Activated CD8-positive, alpha-beta memory T cell treated with anti-CD3 and anti-CD28 coated beads for 36 hours (primary cell): ENCODE results near the gene COL19A1. TPM values are rescaled to one million over a fixed set of nuclear protein-coding genes. Genes with fewer than 3 reads are reported as not detected.

Experiments used
- CTCF ChIA-PET: fragments of 350-600 bp; sonication (Branson Sonifier 250); formaldehyde crosslinking; loops from one replicate; lab custom pipeline; 2021; ENCODE audit warnings: antibody characterized with exemption; lab: Charles Lee
- POLR2A ChIA-PET: fragments of 350-600 bp; sonication (Branson Sonifier 250); formaldehyde crosslinking; loops from one replicate; lab custom pipeline; 2021; ENCODE audit warnings: antibody characterized with exemption; lab: Charles Lee
- total RNA-seq, 2 experiments: library from RNA; stranded (reverse); gene quantifications; one replicate each; pipeline ENCODE4 v1.2.3, GENCODE V29; 2021

The COL19A1 gene
- total RNA-seq, 2 experiments from 2014 or later = 0.30 to 0.52 TPM

- POLR2A ChIA-PET = no interaction called here
- CTCF ChIA-PET = no interaction called here
These were observed 275.7 kb downstream of the COL19A1 start for GRCh38 chr6:70142034-70142433.

GRCh38 chr6:70145178-70145577 is 278.8 kb downstream of the COL19A1 start:
- CTCF ChIA-PET = no interaction called here
- POLR2A ChIA-PET = no interaction called here

- ChIA-PET POLR2A (no interaction called here), CTCF (no interaction called here)
These were observed 282.9 kb downstream of the COL19A1 start for GRCh38 chr6:70149209-70149788.

GRCh38 chr6:70150521-70150920 is 284.2 kb downstream of the COL19A1 start:
- CTCF ChIA-PET = no interaction called here
- POLR2A ChIA-PET = no interaction called here

GRCh38 chr6:70151616-70152015 is 285.3 kb downstream of the COL19A1 start:
- POLR2A ChIA-PET = no interaction called here

GRCh38 chr6:70152786-70153185 is 286.4 kb downstream of the COL19A1 start:
- ChIA-PET POLR2A (no interaction called here), CTCF (no interaction called here)

More at GRCh38 chr6:70151616-70152015, 285.3 kb downstream of the COL19A1 start:
- CTCF ChIA-PET = no interaction called here

GRCh38 chr6:70157086-70157485 is 290.7 kb downstream of the COL19A1 start:
- POLR2A ChIA-PET = no interaction called here
- CTCF ChIA-PET = interaction anchor here (1.1 kb wide), 1 partner anchor 9 kb away, joined by 3 read pairs; no protein-coding TSS in a partner anchor

- CTCF ChIA-PET = no interaction called here
These were observed 293.9 kb downstream of the COL19A1 start for GRCh38 chr6:70160276-70160675.

GRCh38 chr6:70162972-70163371 is 296.6 kb downstream of the COL19A1 start:
- ChIA-PET POLR2A (no interaction called here), CTCF (no interaction called here)

More at GRCh38 chr6:70160276-70160675, 293.9 kb downstream of the COL19A1 start:
- POLR2A ChIA-PET = no interaction called here

- POLR2A ChIA-PET = no interaction called here
- CTCF ChIA-PET = no interaction called here
These were observed 297.4 kb downstream of the COL19A1 start for GRCh38 chr6:70163795-70164194.

- ChIA-PET POLR2A (no interaction called here), CTCF (no interaction called here)
These were observed 298.2 kb downstream of the COL19A1 start for GRCh38 chr6:70164556-70164955.

GRCh38 chr6:70166088-70166958 is 300.0 kb downstream of the COL19A1 start:
- ChIA-PET POLR2A (no interaction called here), CTCF (interaction anchor here (1.2 to 1.4 kb wide), 2 partner anchors 9 to 32 kb away, joined by 3 read pairs; no protein-coding TSS in a partner anchor)

- CTCF ChIA-PET = no interaction called here
These were observed 302.5 kb downstream of the COL19A1 start for GRCh38 chr6:70168681-70169377.

GRCh38 chr6:70171236-70171635 is 304.9 kb downstream of the COL19A1 start:
- CTCF ChIA-PET = interaction anchor here (1.1 kb wide), 1 partner anchor 33 kb away, joined by 3 read pairs; no protein-coding TSS in a partner anchor
- POLR2A ChIA-PET = no interaction called here

More at GRCh38 chr6:70168681-70169377, 302.5 kb downstream of the COL19A1 start:
- POLR2A ChIA-PET = no interaction called here

- CTCF ChIA-PET = no interaction called here
- POLR2A ChIA-PET = no interaction called here
These were observed 305.9 kb downstream of the COL19A1 start for GRCh38 chr6:70172252-70172651.

GRCh38 chr6:70175770-70176169 is 309.4 kb downstream of the COL19A1 start:
- POLR2A ChIA-PET = no interaction called here

GRCh38 chr6:70176842-70177550 is 310.6 kb downstream of the COL19A1 start:
- CTCF ChIA-PET = no interaction called here

More at GRCh38 chr6:70175770-70176169, 309.4 kb downstream of the COL19A1 start:
- CTCF ChIA-PET = no interaction called here

GRCh38 chr6:70180183-70180900 is 314.0 kb downstream of the COL19A1 start:
- POLR2A ChIA-PET = no interaction called here
- CTCF ChIA-PET = no interaction called here

More at GRCh38 chr6:70176842-70177550, 310.6 kb downstream of the COL19A1 start:
- POLR2A ChIA-PET = no interaction called here
